Nucleus accumbens (tissue), 56 donors: Measurements from ENCODE around the gene CD81.
A peak's percentile ranks its signal among the peaks of the same experiment; 100 is the strongest.

Source experiments
- DNase-seq, 56 donors: peaks; one replicate each; lab custom pipeline; 2025; lab: John Stamatoyannopoulos, UW

The CD81 gene

GRCh38 chr11:2417856-2418692 lies 41.0 kb downstream of the CD81 start:
- no peak for DNase-seq

- no peak for DNase-seq
Observed at GRCh38 chr11:2418693-2419360, 41.7 kb downstream of the CD81 start.

- peak in 38 of 56 donors; percentile 1 to 78 (median 34) for DNase-seq
Observed at GRCh38 chr11:2419638-2420501, 42.8 kb downstream of the CD81 start.

- DNase-seq = peak in 47 of 56 donors; percentile 13 to 77 (median 47)
Observed at GRCh38 chr11:2420502-2421225, 43.6 kb downstream of the CD81 start.

GRCh38 chr11:2421226-2421994 lies 44.3 kb downstream of the CD81 start:
- no peak for DNase-seq

GRCh38 chr11:2421996-2422395 lies 44.9 kb downstream of the CD81 start:
- DNase-seq = no peak

GRCh38 chr11:2422461-2423156 lies 45.5 kb downstream of the CD81 start:
- no peak for DNase-seq

- no peak for DNase-seq
Observed at GRCh38 chr11:2423157-2424025, 46.3 kb downstream of the CD81 start.

GRCh38 chr11:2424811-2425495 lies 47.8 kb downstream of the CD81 start:
- DNase-seq = no peak

GRCh38 chr11:2425506-2425905 lies 48.4 kb downstream of the CD81 start:
- DNase-seq = no peak

GRCh38 chr11:2426221-2426620 lies 49.1 kb downstream of the CD81 start:
- no peak for DNase-seq

GRCh38 chr11:2426826-2427521 lies 49.9 kb downstream of the CD81 start:
- DNase-seq = no peak

- DNase-seq = no peak
Observed at GRCh38 chr11:2427721-2428321, 50.7 kb downstream of the CD81 start.

- DNase-seq = peak in 38 of 56 donors; percentile 2 to 77 (median 24)
Observed at GRCh38 chr11:2428322-2428795, 51.2 kb downstream of the CD81 start.

- DNase-seq = no peak
Observed at GRCh38 chr11:2431395-2431794, 54.3 kb downstream of the CD81 start.

- no peak for DNase-seq
Observed at GRCh38 chr11:2432171-2432621, 55.1 kb downstream of the CD81 start.
